ENCODE measurements around the gene PSG11. TPM values are rescaled to one million over a fixed set of nuclear protein-coding genes. Genes with fewer than 3 reads are reported as not detected.

Gene PSG11
- total RNA-seq, 4 donors from 2014 or later, result not detected

DNA sequence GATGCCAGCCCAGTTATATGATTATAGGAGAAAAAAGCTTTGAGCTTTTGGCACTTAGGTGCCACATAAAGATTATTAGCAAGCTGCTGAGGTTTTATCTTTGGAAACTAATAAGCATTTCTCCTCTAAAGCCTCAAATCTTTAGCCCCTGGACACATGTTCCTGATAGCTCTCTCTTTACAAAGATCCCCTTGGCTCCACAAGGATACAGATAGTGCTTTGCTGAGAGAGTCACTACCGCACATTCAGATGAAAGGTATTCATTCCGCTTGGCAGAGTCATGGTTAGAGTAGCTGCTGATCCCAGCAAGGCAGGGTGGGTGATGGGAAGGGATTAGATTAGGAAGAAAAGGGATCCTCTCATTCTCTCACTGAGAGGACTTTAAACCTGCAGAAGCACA lies 61.1 kb downstream of the PSG11 start:
- no peak for DNase-seq
- TF ChIP-seq, protein P1, sequence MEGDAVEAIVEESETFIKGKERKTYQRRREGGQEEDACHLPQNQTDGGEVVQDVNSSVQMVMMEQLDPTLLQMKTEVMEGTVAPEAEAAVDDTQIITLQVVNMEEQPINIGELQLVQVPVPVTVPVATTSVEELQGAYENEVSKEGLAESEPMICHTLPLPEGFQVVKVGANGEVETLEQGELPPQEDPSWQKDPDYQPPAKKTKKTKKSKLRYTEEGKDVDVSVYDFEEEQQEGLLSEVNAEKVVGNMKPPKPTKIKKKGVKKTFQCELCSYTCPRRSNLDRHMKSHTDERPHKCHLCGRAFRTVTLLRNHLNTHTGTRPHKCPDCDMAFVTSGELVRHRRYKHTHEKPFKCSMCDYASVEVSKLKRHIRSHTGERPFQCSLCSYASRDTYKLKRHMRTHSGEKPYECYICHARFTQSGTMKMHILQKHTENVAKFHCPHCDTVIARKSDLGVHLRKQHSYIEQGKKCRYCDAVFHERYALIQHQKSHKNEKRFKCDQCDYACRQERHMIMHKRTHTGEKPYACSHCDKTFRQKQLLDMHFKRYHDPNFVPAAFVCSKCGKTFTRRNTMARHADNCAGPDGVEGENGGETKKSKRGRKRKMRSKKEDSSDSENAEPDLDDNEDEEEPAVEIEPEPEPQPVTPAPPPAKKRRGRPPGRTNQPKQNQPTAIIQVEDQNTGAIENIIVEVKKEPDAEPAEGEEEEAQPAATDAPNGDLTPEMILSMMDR (IDR thresholded peaks at IDR 0.05), result no peak
- TF ChIP-seq EP300 (IDR thresholded peaks at IDR 0.05; ENCODE audit: low read depth) (no peak), POLR2A (IDR thresholded peaks at IDR 0.05) (no peak), POLR2AphosphoS5 (IDR thresholded peaks at IDR 0.05) (no peak)
- intact Hi-C loops (cut with DNase I; ENCODE audit: low total_unique reads), result no loop called here
- H3K9me3 ChIP-seq, result no peaks in the 10 kb centered on the region
- WGBS, 2 donors (ENCODE audit: low coverage in 1 of 2), result 80 to 100% methylated on average over 2 of the region's 2 CpGs
- H3K27me3 ChIP-seq, result no peaks in the 10 kb centered on the region
- in situ Hi-C loops (cut with MboI; ENCODE audit: low pct_ligation_motif_present in 1 of 4, low pct_unique_long_range_greater_than_20kb in 1 of 4, low sequenced_read_pairs in 3 of 4), result no loop called here
- H3K27ac ChIP-seq, result no peak overlapping the region
- no peaks in the 10 kb centered on the region for H3K36me3 ChIP-seq
- H3K4me1 ChIP-seq, result no peaks in the 10 kb centered on the region
- H3K4me3 ChIP-seq, result no peak overlapping the region

DNA sequence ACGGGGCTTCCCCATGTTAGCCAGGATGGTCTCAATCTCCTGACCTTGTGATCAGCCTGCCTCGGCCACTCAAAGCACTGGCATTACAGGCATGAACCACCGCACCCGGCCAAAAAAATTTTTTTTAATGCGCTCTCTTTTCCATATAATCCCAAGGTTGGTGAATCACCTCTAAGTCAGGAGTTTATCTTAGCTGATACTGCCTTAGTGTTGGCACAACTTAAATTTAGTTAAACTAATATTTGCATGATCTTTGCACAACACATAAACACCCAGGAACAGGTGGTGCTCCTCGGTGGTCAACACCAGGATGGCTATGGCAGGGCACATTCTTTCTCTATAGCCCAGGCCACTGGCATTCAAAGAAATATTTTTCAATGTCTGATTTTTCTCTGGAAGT lies 65.2 kb downstream of the PSG11 start:
- no peaks in the 10 kb centered on the region for H3K9me3 ChIP-seq
- no peak for DNase-seq
- H3K4me3 ChIP-seq, result no peak overlapping the region
- H3K27ac ChIP-seq, result no peak overlapping the region
- in situ Hi-C loops (cut with MboI; ENCODE audit: low pct_ligation_motif_present in 1 of 4, low pct_unique_long_range_greater_than_20kb in 1 of 4, low sequenced_read_pairs in 3 of 4), result no loop called here
- no peaks in the 10 kb centered on the region for H3K4me1 ChIP-seq
- intact Hi-C loops (cut with DNase I; ENCODE audit: low total_unique reads), result no loop called here
- H3K27me3 ChIP-seq, result no peaks in the 10 kb centered on the region
- TF ChIP-seq, protein P1 (IDR thresholded peaks at IDR 0.05), result no peak
- TF ChIP-seq POLR2AphosphoS5 (IDR thresholded peaks at IDR 0.05) (no peak), POLR2A (IDR thresholded peaks at IDR 0.05) (no peak), EP300 (IDR thresholded peaks at IDR 0.05; ENCODE audit: low read depth) (no peak)
- 85 to 95% methylated on average over 4 to 6 of the region's 6 CpGs for WGBS, 2 donors (ENCODE audit: low coverage in 1 of 2)
- no peaks in the 10 kb centered on the region for H3K36me3 ChIP-seq

Other genes with a start within 250 kb of the PSG11 start
- not detected for gene PSG1, start 146.8 kb downstream of the PSG11 start, total RNA-seq
- not detected for gene PSG6, start 108.6 kb downstream of the PSG11 start, total RNA-seq
- not detected for gene PSG7, start 89.3 kb downstream of the PSG11 start, total RNA-seq
- not detected for gene PSG2, start 56.2 kb upstream of the PSG11 start, total RNA-seq
- not detected for gene PSG5, start 160.1 kb upstream of the PSG11 start, total RNA-seq
- not detected for gene PSG4, start 179.2 kb upstream of the PSG11 start, total RNA-seq
- not detected for gene PSG9, start 243.1 kb upstream of the PSG11 start, total RNA-seq